ENCODE results near the gene ACAA1.
"Not testable (repeated sequence)": the region's sequence is repeated elsewhere in the genome, so short reads cannot be mapped to it uniquely, and the experiment has no call there.

DNA sequence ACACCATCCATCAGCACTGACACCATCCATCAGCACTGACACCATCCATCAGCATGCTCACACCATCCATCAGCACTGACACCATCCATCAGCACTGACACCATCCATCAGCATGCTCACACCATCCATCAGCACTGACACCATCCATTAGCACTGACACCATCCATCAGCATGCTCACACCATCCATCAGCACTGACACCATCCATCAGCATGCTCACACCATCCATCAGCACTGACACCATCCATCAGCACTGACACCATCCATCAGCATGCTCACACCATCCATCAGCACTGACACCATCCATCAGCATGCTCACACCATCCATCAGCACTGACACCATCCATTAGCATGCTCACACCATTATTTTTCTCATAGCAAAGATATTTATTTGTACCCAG lies 49.6 kb downstream of the ACAA1 start:
- TF ChIP-seq TAF1 (conservative IDR thresholded peaks at IDR 0.05); YY1 (IDR thresholded peaks at IDR 0.05): not testable (repeated sequence)
- TF ChIP-seq, protein P1, sequence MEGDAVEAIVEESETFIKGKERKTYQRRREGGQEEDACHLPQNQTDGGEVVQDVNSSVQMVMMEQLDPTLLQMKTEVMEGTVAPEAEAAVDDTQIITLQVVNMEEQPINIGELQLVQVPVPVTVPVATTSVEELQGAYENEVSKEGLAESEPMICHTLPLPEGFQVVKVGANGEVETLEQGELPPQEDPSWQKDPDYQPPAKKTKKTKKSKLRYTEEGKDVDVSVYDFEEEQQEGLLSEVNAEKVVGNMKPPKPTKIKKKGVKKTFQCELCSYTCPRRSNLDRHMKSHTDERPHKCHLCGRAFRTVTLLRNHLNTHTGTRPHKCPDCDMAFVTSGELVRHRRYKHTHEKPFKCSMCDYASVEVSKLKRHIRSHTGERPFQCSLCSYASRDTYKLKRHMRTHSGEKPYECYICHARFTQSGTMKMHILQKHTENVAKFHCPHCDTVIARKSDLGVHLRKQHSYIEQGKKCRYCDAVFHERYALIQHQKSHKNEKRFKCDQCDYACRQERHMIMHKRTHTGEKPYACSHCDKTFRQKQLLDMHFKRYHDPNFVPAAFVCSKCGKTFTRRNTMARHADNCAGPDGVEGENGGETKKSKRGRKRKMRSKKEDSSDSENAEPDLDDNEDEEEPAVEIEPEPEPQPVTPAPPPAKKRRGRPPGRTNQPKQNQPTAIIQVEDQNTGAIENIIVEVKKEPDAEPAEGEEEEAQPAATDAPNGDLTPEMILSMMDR (IDR thresholded peaks at IDR 0.05; ENCODE audit: low read depth, low read length, missing input control), result not testable (repeated sequence)

Measured in liver (tissue), 3 donors.